OCI-LY7 (cell line): Measurements from ENCODE around the gene CXCL16.

Experiments used
- EZH2phosphoT487 ChIP-seq: fragments of 200-600 bp; sonication (generic); IDR thresholded peaks from 2 replicates; pipeline ENCODE4 v1.6.1; 2018; ENCODE audit warnings: low read depth, borderline replicate concordance, mild to moderate bottlenecking, mixed run types, antibody characterized with exemption, low read length, moderate library complexity, mixed read lengths
- TF ChIP-seq, protein P1 (sequence below): fragments of 200-600 bp; sonication (generic); conservative IDR thresholded peaks from 2 replicates; pipeline ENCODE4 v1.5.1; 2014; ENCODE audit warnings: mild to moderate bottlenecking, antibody characterized with exemption, low read length, moderate library complexity, mixed read lengths

DNA sequence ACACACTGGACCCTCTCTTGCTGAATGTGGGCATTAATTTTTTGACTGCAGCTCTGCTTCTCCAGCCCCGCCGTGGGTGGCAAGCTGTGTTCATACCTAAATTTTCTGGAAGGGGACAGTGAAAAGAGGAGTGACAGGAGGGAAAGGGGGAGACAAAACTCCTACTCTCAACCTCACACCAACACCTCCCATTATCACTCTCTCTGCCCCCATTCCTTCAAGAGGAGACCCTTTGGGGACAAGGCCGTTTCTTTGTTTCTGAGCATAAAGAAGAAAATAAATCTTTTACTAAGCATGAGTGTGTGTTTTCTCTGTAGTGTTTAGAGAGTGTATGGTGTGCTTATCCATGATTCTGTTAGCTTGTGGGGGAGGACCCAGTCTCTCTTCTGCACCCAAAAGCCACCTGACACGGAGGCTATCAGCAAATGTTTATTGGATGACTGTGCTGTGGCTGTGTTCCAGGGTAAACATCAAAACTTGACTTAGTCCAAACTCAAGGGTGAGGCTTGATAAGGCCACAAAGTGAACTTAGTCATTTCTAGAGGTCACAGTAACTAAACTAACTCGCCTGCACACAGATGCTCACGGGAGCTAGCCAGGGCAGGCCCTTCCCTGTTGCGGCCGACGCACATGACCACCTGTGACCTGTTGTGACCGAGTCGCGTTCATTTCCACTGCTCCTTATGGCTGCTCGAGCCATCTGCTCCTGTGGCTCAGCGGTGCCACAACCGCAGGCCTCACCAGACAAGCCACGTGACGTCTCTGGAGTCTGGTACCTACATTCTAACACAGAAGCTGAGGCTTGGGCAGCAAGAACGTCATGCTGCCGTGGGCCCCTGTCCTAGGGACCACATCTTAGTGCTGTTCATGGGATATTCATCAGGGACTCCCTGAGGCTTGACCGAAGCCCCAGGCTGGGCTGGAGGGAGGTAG is 18.3 kb downstream of the CXCL16 start:
- TF ChIP-seq, protein P1, sequence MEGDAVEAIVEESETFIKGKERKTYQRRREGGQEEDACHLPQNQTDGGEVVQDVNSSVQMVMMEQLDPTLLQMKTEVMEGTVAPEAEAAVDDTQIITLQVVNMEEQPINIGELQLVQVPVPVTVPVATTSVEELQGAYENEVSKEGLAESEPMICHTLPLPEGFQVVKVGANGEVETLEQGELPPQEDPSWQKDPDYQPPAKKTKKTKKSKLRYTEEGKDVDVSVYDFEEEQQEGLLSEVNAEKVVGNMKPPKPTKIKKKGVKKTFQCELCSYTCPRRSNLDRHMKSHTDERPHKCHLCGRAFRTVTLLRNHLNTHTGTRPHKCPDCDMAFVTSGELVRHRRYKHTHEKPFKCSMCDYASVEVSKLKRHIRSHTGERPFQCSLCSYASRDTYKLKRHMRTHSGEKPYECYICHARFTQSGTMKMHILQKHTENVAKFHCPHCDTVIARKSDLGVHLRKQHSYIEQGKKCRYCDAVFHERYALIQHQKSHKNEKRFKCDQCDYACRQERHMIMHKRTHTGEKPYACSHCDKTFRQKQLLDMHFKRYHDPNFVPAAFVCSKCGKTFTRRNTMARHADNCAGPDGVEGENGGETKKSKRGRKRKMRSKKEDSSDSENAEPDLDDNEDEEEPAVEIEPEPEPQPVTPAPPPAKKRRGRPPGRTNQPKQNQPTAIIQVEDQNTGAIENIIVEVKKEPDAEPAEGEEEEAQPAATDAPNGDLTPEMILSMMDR, result no peak
- no peak for TF ChIP-seq EZH2phosphoT487
